ENCODE data around the gene H6PD.
A peak's percentile ranks its signal among the peaks of the same experiment; 100 is the strongest.

Gene H6PD

DNA sequence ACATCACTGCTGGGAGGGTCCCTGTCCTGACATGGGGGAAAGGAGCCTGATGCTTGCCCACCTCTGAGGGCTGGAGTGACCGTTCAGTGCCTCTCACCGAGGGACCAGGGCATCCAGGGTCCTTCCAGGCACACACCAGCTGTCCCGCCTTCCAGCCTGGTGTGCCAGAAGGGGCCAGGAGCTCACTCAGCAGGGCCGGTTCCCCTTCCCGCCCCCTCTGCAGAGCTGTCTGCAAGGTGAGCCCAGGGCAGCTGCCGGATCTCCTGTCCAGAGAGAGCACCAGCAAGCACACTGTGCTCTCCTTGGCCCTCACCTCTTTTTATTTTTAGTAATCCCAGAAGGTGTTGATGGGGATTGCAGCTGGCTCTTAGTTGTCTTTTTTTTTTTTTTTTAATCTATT, 16.9 kb downstream of the H6PD start (continued):
- TF ChIP-seq, protein P1, sequence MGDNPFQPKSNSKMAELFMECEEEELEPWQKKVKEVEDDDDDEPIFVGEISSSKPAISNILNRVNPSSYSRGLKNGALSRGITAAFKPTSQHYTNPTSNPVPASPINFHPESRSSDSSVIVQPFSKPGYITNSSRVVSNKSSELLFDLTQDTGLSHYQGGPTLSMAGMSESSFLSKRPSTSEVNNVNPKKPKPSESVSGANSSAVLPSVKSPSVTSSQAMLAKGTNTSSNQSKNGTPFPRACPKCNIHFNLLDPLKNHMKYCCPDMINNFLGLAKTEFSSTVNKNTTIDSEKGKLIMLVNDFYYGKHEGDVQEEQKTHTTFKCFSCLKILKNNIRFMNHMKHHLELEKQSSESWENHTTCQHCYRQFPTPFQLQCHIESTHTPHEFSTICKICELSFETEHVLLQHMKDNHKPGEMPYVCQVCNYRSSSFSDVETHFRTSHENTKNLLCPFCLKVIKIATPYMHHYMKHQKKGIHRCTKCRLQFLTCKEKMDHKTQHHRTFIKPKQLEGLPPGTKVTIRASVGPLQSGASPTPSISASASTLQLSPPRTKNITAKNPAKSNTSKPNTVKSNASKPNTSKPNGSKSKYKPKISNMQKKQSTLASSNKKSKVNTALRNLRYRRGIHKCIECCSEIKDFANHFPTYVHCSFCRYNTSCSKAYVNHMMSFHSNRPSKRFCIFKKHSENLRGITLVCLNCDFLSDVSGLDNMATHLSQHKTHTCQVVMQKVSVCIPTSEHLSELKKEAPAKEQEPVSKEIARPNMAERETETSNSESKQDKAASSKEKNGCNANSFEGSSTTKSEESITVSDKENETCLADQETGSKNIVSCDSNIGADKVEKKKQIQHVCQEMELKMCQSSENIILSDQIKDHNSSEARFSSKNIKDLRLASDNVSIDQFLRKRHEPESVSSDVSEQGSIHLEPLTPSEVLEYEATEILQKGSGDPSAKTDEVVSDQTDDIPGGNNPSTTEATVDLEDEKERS (tag by site-specific recombination; IDR thresholded peaks at IDR 0.05) = no peak
- TF ChIP-seq GFI1B (tag by site-specific recombination; IDR thresholded peaks at IDR 0.05) = no peak
- no peak for TF ChIP-seq ZNF76 (tag by site-specific recombination; IDR thresholded peaks at IDR 0.05; ENCODE audit: borderline replicate concordance, low read depth)
- no peak for TF ChIP-seq KLF1 (tag by site-specific recombination; IDR thresholded peaks at IDR 0.05)
- no peak for TF ChIP-seq ZNF658 (tag by site-specific recombination; IDR thresholded peaks at IDR 0.05)
- TF ChIP-seq ZNF248 (tag by site-specific recombination; IDR thresholded peaks at IDR 0.05) = no peak

DNA sequence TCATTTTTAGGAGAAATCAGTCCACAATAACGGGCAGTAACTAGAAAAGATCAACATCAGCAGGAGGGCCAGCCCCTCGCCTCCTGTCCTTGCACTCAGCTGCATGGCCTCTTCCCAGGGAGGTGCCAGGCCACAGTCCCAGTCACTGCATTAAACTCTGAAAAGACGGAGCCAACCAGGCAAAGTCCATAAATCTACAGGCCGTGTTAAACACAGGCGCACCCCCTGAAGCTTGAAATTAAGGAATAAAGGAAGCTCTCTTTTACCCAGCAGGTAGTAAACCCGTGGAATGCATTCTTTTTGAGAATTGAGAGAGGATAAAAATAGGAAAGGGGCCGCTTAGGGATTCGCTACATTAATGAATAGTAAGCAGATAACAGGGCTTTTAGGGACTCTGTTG, 18.4 kb downstream of the H6PD start:
- Histone ChIP-seq H3K4me3 (ENCODE audit: low read depth, low read length) (no peak overlapping the region), H3K4me1 (ENCODE audit: control insufficient read depth, insufficient read depth, low read length) (no peaks in the 10 kb centered on the region), H3K36me3 (ENCODE audit: control insufficient read depth in 2 of 2, insufficient read depth in 1 of 2, low read length in 2 of 2) (peaks cover 0 to 36% of the 10 kb centered on the region in 2 experiments; a peak in 1 of 3 replicates), H3K27ac (ENCODE audit: extremely low read depth, low read depth, low read length) (no peak overlapping the region; the same call in 1 of the 2 replicates), H3K9me3 (ENCODE audit: control insufficient read depth, insufficient read depth, low read depth, low read length) (no peaks in the 10 kb centered on the region)
- POLR2A ChIA-PET = no interaction called here
- no peak for TF ChIP-seq ZNF677 (tag by site-specific recombination; IDR thresholded peaks at IDR 0.05)
- TF ChIP-seq ZNF223 (tag by site-specific recombination; IDR thresholded peaks at IDR 0.05) = no peak
- TF ChIP-seq, protein P2, sequence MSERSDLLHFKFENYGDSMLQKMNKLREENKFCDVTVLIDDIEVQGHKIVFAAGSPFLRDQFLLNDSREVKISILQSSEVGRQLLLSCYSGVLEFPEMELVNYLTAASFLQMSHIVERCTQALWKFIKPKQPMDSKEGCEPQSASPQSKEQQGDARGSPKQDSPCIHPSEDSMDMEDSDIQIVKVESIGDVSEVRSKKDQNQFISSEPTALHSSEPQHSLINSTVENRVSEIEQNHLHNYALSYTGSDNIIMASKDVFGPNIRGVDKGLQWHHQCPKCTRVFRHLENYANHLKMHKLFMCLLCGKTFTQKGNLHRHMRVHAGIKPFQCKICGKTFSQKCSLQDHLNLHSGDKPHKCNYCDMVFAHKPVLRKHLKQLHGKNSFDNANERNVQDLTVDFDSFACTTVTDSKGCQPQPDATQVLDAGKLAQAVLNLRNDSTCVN (tag by site-specific recombination; optimal IDR thresholded peaks at IDR 0.05) = no peak
- TF ChIP-seq, protein P3, sequence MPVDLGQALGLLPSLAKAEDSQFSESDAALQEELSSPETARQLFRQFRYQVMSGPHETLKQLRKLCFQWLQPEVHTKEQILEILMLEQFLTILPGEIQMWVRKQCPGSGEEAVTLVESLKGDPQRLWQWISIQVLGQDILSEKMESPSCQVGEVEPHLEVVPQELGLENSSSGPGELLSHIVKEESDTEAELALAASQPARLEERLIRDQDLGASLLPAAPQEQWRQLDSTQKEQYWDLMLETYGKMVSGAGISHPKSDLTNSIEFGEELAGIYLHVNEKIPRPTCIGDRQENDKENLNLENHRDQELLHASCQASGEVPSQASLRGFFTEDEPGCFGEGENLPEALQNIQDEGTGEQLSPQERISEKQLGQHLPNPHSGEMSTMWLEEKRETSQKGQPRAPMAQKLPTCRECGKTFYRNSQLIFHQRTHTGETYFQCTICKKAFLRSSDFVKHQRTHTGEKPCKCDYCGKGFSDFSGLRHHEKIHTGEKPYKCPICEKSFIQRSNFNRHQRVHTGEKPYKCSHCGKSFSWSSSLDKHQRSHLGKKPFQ (tag by site-specific recombination; IDR thresholded peaks at IDR 0.05) = no peak
- no peak for TF ChIP-seq ZFP41 (tag by site-specific recombination; IDR thresholded peaks at IDR 0.05; ENCODE audit: borderline replicate concordance)
- TF ChIP-seq FEZF1 (tag by site-specific recombination; IDR thresholded peaks at IDR 0.05) = peak; percentile 78
- TF ChIP-seq TCF7L2 (IDR thresholded peaks at IDR 0.05; ENCODE audit: borderline replicate concordance, low read depth, low read length) = no peak
- no peak for TF ChIP-seq ZNF121 (tag by site-specific recombination; IDR thresholded peaks at IDR 0.05)
- peak; percentile 98 for TF ChIP-seq ZIC2 (tag by site-specific recombination; IDR thresholded peaks at IDR 0.05)
- TF ChIP-seq, protein P4, sequence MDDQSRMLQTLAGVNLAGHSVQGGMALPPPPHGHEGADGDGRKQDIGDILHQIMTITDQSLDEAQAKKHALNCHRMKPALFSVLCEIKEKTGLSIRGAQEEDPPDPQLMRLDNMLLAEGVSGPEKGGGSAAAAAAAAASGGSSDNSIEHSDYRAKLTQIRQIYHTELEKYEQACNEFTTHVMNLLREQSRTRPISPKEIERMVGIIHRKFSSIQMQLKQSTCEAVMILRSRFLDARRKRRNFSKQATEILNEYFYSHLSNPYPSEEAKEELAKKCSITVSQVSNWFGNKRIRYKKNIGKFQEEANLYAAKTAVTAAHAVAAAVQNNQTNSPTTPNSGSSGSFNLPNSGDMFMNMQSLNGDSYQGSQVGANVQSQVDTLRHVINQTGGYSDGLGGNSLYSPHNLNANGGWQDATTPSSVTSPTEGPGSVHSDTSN (CRISPR knock-in tag; IDR thresholded peaks at IDR 0.05) = no peak
- TF ChIP-seq ZNF596 (tag by site-specific recombination; IDR thresholded peaks at IDR 0.05) = no peak
- no peak for TF ChIP-seq ZNF239 (tag by site-specific recombination; IDR thresholded peaks at IDR 0.05)
- 0 out of 2 replicates have a peak, but pooled peaks have one; percentile 9 for TF ChIP-seq ZNF341 (tag by site-specific recombination; IDR thresholded peaks at IDR 0.05; ENCODE audit: low read depth)
- peak; percentile 44; the same call in 1 of the 2 replicates for TF ChIP-seq GLIS2 (tag by site-specific recombination; IDR thresholded peaks at IDR 0.05)
- CTCF ChIA-PET = interaction anchor here (1.9 kb wide), 1 partner anchor 19 kb away, joined by 5 read pairs; the partner anchor contains the start of gene H6PD
